DMS53 treated with DMSO at 0.1 percent for 48 hours (cell line): ENCODE data around the gene CENPX.
A peak's percentile ranks its signal among the peaks of the same experiment; 100 is the strongest.

ENCODE experiments used
- DNase-seq: peaks from one replicate; lab custom pipeline; 2025; ENCODE audit not compliant: unreplicated experiment; lab: John Stamatoyannopoulos, UW

Gene CENPX

GRCh38 chr17:82023447-82024241, 966 bp upstream of the CENPX start:
- peak; percentile 48 for DNase-seq

DNA sequence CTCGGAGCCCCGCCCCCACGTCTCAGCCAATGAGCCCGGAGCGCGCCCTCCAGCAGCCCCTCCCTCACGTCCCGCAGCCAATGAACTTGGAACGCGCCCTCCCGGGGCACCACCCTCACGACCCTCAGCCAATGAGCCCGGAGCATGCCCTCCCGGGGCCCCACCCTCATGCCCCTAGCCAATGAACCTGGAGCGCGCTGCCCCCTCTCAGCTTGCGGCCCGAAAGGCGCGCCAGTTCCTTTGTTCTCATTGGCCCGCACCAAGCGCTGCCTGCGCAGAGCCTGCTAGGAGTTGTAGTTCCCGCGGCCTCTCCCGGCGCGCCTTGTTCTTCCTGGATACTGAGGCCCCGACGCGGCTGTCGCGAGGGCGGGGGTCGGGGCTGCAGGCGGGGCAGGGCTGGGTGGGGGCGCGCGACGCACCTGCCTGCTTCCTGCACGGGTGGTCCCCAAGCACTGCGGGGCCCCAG, 336 bp upstream of the CENPX start, which contains the start of gene LRRC45:
Gene LRRC45 (plus strand): TSS at position 325 of the 466 bp plus-strand sequence. CDS start 339 bp downstream, outside the sequence.
- DNase-seq, result peak; percentile 99

GRCh38 chr17:82021900-82022309, 773 bp downstream of the CENPX start:
- no peak for DNase-seq

DNA sequence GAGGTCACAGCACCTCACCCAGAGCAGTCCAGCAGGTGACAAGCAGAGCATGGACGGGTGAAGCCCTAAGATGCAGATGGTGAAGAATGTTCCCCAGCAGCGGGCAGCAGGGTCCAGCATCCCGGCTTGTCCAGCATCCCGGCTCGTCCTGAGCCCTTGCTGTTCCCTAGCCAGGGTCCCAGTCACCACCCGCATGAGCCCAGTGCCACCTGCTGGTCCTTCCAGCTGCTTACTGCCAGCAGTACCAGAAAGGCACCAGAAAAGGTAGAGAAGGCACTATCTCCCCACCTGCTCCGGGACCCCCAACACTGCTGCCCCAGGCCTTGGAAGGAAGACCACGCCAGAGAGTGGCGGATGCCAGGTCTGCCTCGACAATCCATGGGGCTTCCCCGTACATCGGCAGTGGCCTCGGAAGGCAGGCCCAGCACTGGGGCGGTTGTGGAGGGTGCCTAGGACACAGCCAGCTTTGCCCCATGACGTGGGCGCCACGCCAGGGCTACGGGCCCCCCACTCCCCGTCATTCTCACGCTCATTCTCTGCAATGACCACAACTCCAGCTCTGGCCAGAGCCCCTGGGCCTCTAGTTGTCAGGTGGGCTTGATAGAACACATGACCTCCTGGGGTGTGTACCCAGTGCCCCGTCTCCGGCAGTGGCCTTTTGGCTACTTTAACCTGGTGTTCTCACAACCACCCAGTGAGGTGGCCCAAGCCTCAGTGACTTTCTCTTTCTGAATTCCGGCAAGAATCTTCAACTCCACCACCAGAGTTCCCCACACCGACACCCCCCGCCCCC, 1.4 kb downstream of the CENPX start:
- peak; percentile 88 for DNase-seq

- DNase-seq, result no peak
Measured at GRCh38 chr17:82020572-82021106, 2.0 kb downstream of the CENPX start.

GRCh38 chr17:82019690-82020571, 2.7 kb downstream of the CENPX start:
- DNase-seq, result peak; percentile 39

- DNase-seq, result no peak
Measured at GRCh38 chr17:82018989-82019689, 3.5 kb downstream of the CENPX start.

- DNase-seq, result peak; percentile 42
Measured at GRCh38 chr17:82018152-82018988, 4.3 kb downstream of the CENPX start.

- no peak for DNase-seq
Measured at GRCh38 chr17:82017612-82018151, 5.0 kb downstream of the CENPX start.

- no peak for DNase-seq
Measured at GRCh38 chr17:82016875-82017459, 5.7 kb downstream of the CENPX start.

GRCh38 chr17:82016061-82016874, 6.4 kb downstream of the CENPX start:
- no peak for DNase-seq

- DNase-seq, result no peak
Measured at GRCh38 chr17:82015311-82015971, 7.2 kb downstream of the CENPX start.

GRCh38 chr17:82014971-82015310, 7.7 kb downstream of the CENPX start:
- no peak for DNase-seq

DNA sequence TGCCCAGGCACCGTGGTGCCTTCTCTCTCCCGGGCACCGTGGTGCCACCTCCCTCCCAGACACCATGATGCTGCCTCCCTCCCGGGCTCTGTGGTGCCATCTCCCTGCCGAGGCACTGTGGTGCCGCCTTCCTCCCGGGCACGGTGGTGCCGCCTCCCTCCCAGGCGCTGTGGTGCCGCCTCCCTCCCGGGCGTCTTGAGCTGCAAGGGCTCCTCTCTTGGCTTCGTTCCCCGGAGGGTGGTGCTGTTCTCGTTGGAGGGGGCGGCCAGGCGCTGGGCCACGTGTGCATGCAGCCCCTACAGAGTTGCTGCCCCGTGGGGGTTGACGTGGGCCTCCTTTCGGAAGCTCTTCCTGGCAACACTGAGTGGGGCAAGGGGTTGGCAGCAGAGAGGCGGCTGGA, 8.2 kb downstream of the CENPX start:
- no peak for DNase-seq

DNA sequence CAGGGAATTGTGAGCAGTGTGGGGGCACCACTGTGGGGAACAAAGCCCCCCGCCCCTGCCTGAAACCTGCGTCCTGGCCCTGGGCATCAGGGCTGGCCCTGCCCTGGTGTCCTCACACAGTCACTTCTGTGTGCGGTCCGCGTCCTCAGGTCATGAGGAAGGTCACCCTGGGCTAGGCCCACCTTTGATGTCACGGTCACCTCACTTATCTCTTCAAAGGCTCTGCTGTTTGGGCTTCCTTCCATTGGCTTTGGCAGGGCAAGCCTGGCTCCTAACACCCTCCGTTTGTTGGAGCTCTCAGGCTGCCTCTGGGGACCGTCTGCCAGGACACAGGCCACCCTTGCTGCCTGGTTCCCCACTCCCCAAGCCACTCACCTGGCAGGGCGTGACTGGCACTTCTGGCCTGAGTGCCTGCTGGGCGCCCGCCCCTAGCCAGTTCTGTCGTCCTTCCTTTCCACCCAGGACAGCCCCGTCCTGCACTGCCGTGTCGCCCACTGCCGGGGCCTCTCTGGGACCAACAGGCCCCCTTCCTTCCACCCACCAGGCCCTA, 8.8 kb downstream of the CENPX start:
- DNase-seq, result no peak

DNA sequence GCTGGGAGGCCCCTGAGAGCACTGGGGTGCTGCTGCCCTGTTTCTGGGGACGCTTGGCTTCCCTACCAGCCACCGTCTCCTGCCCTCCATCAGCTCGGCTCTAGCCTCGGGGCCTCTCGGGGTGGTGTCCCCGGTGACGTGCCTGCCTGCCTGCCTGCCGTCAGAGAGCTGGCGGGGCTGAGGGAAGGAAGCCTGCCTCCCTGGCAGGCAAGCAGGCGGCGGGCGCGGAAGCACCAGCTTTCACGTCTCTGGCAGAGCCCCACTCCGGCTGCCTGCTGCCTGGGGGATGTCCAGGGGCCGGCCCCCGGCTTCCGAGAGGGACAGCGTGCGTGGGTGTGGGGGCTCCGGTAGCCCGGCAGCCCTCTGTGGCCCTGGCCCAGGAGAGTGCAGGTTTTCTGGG, 9.3 kb downstream of the CENPX start:
- no peak for DNase-seq
